ENCODE measurements around the gene ZNF516. TPM values are rescaled to one million over a fixed set of nuclear protein-coding genes. Genes with fewer than 3 reads are reported as not detected.

ZNF516 gene
- total and polyA plus RNA-seq, 10 of the 15 experiments (the other 5 are each of a cell fraction or from before 2014, with no cell fraction given) = 2.0 to 32.0 (median 8.3) TPM

- TF ChIP-seq, protein P1, sequence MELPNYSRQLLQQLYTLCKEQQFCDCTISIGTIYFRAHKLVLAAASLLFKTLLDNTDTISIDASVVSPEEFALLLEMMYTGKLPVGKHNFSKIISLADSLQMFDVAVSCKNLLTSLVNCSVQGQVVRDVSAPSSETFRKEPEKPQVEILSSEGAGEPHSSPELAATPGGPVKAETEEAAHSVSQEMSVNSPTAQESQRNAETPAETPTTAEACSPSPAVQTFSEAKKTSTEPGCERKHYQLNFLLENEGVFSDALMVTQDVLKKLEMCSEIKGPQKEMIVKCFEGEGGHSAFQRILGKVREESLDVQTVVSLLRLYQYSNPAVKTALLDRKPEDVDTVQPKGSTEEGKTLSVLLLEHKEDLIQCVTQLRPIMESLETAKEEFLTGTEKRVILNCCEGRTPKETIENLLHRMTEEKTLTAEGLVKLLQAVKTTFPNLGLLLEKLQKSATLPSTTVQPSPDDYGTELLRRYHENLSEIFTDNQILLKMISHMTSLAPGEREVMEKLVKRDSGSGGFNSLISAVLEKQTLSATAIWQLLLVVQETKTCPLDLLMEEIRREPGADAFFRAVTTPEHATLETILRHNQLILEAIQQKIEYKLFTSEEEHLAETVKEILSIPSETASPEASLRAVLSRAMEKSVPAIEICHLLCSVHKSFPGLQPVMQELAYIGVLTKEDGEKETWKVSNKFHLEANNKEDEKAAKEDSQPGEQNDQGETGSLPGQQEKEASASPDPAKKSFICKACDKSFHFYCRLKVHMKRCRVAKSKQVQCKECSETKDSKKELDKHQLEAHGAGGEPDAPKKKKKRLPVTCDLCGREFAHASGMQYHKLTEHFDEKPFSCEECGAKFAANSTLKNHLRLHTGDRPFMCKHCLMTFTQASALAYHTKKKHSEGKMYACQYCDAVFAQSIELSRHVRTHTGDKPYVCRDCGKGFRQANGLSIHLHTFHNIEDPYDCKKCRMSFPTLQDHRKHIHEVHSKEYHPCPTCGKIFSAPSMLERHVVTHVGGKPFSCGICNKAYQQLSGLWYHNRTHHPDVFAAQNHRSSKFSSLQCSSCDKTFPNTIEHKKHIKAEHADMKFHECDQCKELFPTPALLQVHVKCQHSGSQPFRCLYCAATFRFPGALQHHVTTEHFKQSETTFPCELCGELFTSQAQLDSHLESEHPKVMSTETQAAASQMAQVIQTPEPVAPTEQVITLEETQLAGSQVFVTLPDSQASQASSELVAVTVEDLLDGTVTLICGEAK (IDR thresholded peaks at IDR 0.05; ENCODE audit: borderline replicate concordance) = no peak
- no peak for TF ChIP-seq STAT3 (IDR thresholded peaks at IDR 0.05; ENCODE audit: low read depth, low read length)
- TF ChIP-seq, protein P2, sequence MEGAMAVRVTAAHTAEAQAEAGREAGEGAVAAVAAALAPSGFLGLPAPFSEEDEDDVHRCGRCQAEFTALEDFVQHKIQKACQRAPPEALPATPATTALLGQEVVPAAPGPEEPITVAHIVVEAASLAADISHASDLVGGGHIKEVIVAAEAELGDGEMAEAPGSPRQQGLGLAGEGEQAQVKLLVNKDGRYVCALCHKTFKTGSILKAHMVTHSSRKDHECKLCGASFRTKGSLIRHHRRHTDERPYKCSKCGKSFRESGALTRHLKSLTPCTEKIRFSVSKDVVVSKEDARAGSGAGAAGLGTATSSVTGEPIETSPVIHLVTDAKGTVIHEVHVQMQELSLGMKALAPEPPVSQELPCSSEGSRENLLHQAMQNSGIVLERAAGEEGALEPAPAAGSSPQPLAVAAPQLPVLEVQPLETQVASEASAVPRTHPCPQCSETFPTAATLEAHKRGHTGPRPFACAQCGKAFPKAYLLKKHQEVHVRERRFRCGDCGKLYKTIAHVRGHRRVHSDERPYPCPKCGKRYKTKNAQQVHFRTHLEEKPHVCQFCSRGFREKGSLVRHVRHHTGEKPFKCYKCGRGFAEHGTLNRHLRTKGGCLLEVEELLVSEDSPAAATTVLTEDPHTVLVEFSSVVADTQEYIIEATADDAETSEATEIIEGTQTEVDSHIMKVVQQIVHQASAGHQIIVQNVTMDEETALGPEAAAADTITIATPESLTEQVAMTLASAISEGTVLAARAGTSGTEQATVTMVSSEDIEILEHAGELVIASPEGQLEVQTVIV (IDR thresholded peaks at IDR 0.05; ENCODE audit: borderline replicate concordance, partially characterized antibody) = no peak
- TF ChIP-seq HDAC6 (IDR thresholded peaks at IDR 0.05; ENCODE audit: unreplicated experiment) = peak; percentile 35
- TF ChIP-seq, protein P3, sequence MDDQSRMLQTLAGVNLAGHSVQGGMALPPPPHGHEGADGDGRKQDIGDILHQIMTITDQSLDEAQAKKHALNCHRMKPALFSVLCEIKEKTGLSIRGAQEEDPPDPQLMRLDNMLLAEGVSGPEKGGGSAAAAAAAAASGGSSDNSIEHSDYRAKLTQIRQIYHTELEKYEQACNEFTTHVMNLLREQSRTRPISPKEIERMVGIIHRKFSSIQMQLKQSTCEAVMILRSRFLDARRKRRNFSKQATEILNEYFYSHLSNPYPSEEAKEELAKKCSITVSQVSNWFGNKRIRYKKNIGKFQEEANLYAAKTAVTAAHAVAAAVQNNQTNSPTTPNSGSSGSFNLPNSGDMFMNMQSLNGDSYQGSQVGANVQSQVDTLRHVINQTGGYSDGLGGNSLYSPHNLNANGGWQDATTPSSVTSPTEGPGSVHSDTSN (IDR thresholded peaks at IDR 0.05; ENCODE audit: insufficient replicate concordance, low read depth, low read length) = no peak
- no peak for TF ChIP-seq CHD4 (IDR thresholded peaks at IDR 0.05)
- TF ChIP-seq TARDBP (IDR thresholded peaks at IDR 0.05; ENCODE audit: borderline replicate concordance) = no peak
- no peak for TF ChIP-seq GABPA (IDR thresholded peaks at IDR 0.05; ENCODE audit: low read depth)
- TF ChIP-seq RCOR1 (conservative IDR thresholded peaks at IDR 0.05; ENCODE audit: low read depth, low read length) = no peak
- TF ChIP-seq PML (IDR thresholded peaks at IDR 0.05; ENCODE audit: low read length) = no peak
- TF ChIP-seq IRF3 (IDR thresholded peaks at IDR 0.05) = no peak
- TF ChIP-seq, protein P4, sequence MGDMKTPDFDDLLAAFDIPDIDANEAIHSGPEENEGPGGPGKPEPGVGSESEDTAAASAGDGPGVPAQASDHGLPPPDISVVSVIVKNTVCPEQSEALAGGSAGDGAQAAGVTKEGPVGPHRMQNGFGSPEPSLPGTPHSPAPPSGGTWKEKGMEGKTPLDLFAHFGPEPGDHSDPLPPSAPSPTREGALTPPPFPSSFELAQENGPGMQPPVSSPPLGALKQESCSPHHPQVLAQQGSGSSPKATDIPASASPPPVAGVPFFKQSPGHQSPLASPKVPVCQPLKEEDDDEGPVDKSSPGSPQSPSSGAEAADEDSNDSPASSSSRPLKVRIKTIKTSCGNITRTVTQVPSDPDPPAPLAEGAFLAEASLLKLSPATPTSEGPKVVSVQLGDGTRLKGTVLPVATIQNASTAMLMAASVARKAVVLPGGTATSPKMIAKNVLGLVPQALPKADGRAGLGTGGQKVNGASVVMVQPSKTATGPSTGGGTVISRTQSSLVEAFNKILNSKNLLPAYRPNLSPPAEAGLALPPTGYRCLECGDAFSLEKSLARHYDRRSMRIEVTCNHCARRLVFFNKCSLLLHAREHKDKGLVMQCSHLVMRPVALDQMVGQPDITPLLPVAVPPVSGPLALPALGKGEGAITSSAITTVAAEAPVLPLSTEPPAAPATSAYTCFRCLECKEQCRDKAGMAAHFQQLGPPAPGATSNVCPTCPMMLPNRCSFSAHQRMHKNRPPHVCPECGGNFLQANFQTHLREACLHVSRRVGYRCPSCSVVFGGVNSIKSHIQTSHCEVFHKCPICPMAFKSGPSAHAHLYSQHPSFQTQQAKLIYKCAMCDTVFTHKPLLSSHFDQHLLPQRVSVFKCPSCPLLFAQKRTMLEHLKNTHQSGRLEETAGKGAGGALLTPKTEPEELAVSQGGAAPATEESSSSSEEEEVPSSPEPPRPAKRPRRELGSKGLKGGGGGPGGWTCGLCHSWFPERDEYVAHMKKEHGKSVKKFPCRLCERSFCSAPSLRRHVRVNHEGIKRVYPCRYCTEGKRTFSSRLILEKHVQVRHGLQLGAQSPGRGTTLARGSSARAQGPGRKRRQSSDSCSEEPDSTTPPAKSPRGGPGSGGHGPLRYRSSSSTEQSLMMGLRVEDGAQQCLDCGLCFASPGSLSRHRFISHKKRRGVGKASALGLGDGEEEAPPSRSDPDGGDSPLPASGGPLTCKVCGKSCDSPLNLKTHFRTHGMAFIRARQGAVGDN (IDR thresholded peaks at IDR 0.05) = no peak
- no peak for TF ChIP-seq MYC (IDR thresholded peaks at IDR 0.05; ENCODE audit: insufficient read depth, insufficient read length, insufficient replicate concordance, low read length, severe bottlenecking)
- TF ChIP-seq ZBED1 (IDR thresholded peaks at IDR 0.05; ENCODE audit: borderline replicate concordance) = no peak
- TF ChIP-seq POLR2AphosphoS2 (IDR thresholded peaks at IDR 0.05; ENCODE audit: low read depth, low read length) = no peak
- TF ChIP-seq ZNF622 (IDR thresholded peaks at IDR 0.05) = no peak
These were observed 572 bp upstream of the ZNF516 start (continued) for GRCh38 chr18:76495435-76496193.

Measured in GM12878 (cell line).